HL-60 (cell line): Measurements from ENCODE around the gene GABRA6.

Experiments used
- DNase-seq, 2 experiments: peaks; one replicate each; pipeline ENCODE4 v3.0.0-alpha.2; 2010 to 2020; ENCODE audit warnings: low read depth in 1 of 2, low spot score in 1 of 2
- H3K27ac ChIP-seq: fragments of 250-450 bp; sonication (Bioruptor Pico); replicated peaks from 2 replicates; pipeline ENCODE4 v1.5.1; 2020; ENCODE audit warnings: mild to moderate bottlenecking, moderate library complexity
- H3K27me3 ChIP-seq: fragments of 250-450 bp; sonication (Bioruptor Pico); 2 replicates; pipeline ENCODE4 v1.5.1; 2021; ENCODE audit warnings: mild to moderate bottlenecking, moderate library complexity; ENCODE audit not compliant: insufficient read depth, poor library complexity, severe bottlenecking
- H3K4me3 ChIP-seq: replicated peaks from 2 replicates; pipeline ENCODE4 v1.5.1; 2011; ENCODE audit warnings: mild to moderate bottlenecking, control low read depth, low read length; ENCODE audit not compliant: insufficient read depth
- GABPA ChIP-seq: IDR thresholded peaks from 2 replicates; pipeline ENCODE4 v1.6.1; 2012; ENCODE audit warnings: low read depth
- POLR2AphosphoS5 ChIP-seq: IDR thresholded peaks from 2 replicates; pipeline ENCODE4 v1.6.1; 2012; ENCODE audit warnings: low read depth
- SPI1 ChIP-seq: IDR thresholded peaks from 2 replicates; pipeline ENCODE4 v1.6.1; 2012; ENCODE audit warnings: low read depth, mild to moderate bottlenecking, borderline replicate concordance
- TF ChIP-seq, protein P1 (sequence below): IDR thresholded peaks from one replicate; pipeline ENCODE4 v1.5.1; 2011; ENCODE audit warnings: low read length, control low read depth, inconsistent platforms; ENCODE audit not compliant: insufficient read depth
- TF ChIP-seq, protein P2 (sequence below): IDR thresholded peaks from 2 replicates; pipeline ENCODE4 v1.6.1; 2012; ENCODE audit warnings: low read depth; ENCODE audit not compliant: insufficient replicate concordance

Gene GABRA6

DNA sequence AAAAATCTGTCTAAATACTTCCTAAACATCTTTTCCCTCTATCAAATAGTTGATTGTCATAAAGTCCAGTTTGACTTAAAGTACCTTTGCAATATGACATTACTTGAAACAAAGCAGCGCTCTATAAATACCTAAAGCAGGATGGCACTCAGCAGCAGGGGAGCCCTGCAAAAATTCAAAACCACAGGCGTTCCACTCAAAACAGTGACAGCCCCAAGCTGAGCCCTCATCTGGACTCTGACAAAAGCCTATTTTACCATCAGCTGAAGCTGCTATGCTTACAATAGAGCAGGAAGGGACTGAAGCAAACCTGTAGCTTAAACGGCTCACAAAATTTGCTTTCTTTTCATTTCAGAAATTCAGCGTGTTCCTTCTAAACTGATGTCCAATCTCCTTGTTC lies 11.5 kb downstream of the GABRA6 start:
- no peak for TF ChIP-seq SPI1
- no peak overlapping the region for H3K27ac ChIP-seq
- no peaks in the 10 kb centered on the region for H3K27me3 ChIP-seq
- H3K4me3 ChIP-seq = no peak overlapping the region
- DNase-seq = no peak

DNA sequence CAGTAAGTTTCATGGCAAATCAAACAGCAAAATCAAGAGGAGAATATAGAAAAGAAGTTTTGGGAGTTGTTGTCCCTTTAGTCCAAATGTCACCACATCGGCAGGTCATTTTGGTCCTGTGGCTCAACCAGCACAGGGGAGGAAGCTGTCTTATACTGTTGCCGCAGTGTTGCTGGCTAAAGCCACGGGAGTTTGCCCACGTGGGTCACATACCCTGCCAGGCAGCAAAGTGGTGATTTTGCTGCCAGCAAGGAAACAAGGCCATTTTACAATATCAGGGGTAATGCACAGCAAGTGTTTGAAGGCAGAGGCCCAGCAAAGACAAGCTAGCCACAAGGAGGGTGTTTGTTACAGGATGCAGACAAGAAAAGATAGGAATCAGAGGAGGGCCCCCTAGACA lies 14.5 kb downstream of the GABRA6 start:
- H3K4me3 ChIP-seq = no peak overlapping the region
- DNase-seq = no peak
- no peak overlapping the region for H3K27ac ChIP-seq
- TF ChIP-seq, protein P1, sequence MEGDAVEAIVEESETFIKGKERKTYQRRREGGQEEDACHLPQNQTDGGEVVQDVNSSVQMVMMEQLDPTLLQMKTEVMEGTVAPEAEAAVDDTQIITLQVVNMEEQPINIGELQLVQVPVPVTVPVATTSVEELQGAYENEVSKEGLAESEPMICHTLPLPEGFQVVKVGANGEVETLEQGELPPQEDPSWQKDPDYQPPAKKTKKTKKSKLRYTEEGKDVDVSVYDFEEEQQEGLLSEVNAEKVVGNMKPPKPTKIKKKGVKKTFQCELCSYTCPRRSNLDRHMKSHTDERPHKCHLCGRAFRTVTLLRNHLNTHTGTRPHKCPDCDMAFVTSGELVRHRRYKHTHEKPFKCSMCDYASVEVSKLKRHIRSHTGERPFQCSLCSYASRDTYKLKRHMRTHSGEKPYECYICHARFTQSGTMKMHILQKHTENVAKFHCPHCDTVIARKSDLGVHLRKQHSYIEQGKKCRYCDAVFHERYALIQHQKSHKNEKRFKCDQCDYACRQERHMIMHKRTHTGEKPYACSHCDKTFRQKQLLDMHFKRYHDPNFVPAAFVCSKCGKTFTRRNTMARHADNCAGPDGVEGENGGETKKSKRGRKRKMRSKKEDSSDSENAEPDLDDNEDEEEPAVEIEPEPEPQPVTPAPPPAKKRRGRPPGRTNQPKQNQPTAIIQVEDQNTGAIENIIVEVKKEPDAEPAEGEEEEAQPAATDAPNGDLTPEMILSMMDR = no peak
- TF ChIP-seq SPI1 = no peak
- TF ChIP-seq GABPA = no peak
- TF ChIP-seq, protein P2, sequence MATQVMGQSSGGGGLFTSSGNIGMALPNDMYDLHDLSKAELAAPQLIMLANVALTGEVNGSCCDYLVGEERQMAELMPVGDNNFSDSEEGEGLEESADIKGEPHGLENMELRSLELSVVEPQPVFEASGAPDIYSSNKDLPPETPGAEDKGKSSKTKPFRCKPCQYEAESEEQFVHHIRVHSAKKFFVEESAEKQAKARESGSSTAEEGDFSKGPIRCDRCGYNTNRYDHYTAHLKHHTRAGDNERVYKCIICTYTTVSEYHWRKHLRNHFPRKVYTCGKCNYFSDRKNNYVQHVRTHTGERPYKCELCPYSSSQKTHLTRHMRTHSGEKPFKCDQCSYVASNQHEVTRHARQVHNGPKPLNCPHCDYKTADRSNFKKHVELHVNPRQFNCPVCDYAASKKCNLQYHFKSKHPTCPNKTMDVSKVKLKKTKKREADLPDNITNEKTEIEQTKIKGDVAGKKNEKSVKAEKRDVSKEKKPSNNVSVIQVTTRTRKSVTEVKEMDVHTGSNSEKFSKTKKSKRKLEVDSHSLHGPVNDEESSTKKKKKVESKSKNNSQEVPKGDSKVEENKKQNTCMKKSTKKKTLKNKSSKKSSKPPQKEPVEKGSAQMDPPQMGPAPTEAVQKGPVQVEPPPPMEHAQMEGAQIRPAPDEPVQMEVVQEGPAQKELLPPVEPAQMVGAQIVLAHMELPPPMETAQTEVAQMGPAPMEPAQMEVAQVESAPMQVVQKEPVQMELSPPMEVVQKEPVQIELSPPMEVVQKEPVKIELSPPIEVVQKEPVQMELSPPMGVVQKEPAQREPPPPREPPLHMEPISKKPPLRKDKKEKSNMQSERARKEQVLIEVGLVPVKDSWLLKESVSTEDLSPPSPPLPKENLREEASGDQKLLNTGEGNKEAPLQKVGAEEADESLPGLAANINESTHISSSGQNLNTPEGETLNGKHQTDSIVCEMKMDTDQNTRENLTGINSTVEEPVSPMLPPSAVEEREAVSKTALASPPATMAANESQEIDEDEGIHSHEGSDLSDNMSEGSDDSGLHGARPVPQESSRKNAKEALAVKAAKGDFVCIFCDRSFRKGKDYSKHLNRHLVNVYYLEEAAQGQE = no peak
- TF ChIP-seq POLR2AphosphoS5 = no peak
- H3K27me3 ChIP-seq = no peaks in the 10 kb centered on the region

DNA sequence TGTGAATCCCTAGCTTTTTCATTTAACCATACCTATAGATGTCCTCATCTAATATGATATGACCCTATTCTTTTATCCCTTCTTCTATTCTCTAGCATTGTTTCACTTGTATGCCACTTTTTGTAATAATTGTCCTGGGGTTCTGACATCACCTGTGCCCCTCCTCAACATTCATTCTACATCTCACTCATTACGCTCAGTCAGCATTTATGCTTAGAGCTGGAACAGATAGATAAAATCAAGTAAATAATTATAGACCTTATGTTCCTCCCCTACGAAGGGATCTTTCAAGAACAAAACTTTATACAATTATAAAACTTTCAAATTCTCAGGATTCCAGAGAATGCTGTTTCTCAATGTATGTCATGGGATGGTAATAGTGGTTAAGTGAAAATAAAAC lies 18.0 kb downstream of the GABRA6 start:
- no peak overlapping the region for H3K4me3 ChIP-seq
- H3K27ac ChIP-seq = no peak overlapping the region
- DNase-seq = no peak
- TF ChIP-seq, protein P1 = no peak
- TF ChIP-seq, protein P2 = no peak
- TF ChIP-seq POLR2AphosphoS5 (no peak), GABPA (no peak), SPI1 (no peak)
- no peaks in the 10 kb centered on the region for H3K27me3 ChIP-seq

DNA sequence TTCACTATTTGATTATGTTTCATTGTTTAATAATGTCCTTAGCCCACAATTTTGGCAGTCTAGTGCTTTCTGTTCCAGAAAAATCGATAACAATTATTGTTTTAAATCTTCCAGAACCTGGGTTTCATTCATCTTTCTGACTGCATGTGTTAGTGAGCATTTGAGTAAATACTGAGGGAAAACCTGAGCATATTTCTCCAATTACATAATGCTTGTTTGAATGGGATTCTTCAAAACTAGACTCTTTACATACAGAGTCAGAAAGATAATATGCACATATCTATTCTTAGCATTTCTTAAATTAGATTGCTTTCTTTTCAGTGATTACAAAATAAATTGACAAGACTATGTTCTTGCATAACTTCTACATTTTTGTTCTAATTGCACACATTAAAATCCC lies 21.9 kb downstream of the GABRA6 start:
- H3K27me3 ChIP-seq = no peaks in the 10 kb centered on the region

More for the DNA sequence above, 21.9 kb downstream of the GABRA6 start:
- TF ChIP-seq SPI1 (no peak), GABPA (no peak), POLR2AphosphoS5 (no peak)
- TF ChIP-seq, protein P2 = no peak
- TF ChIP-seq, protein P1 = no peak
- Histone ChIP-seq H3K27ac (no peak overlapping the region), H3K4me3 (no peak overlapping the region)
- DNase-seq = no peak
